IMR-90 (cell line): ENCODE data around the gene STK10.

Experiments
- CEBPB ChIP-seq: IDR thresholded peaks from 2 replicates; pipeline ENCODE4 v1.6.1; 2012; ENCODE audit warnings: low read depth, low read length, improper control_type of control experiment
- CTCF ChIP-seq: conservative IDR thresholded peaks from 2 replicates; pipeline ENCODE4 v1.5.1; 2012; ENCODE audit warnings: mild to moderate bottlenecking, low read depth, low read length, improper control_type of control experiment
- NFE2L2 ChIP-seq: fragments of 150-350 bp; IDR thresholded peaks from 2 replicates; pipeline ENCODE4 v1.6.1; 2016; ENCODE audit warnings: low read depth, mild to moderate bottlenecking, low read length
- POLR2A ChIP-seq: IDR thresholded peaks from 2 replicates; pipeline ENCODE4 v1.6.1; 2012; ENCODE audit warnings: mild to moderate bottlenecking, low read depth, low read length
- RAD21 ChIP-seq: IDR thresholded peaks from 2 replicates; pipeline ENCODE4 v1.6.1; 2012; ENCODE audit warnings: low read length, improper control_type of control experiment

- TF ChIP-seq CTCF = no peak
- TF ChIP-seq POLR2A = no peak
- TF ChIP-seq RAD21 = no peak
- peak; percentile 50; the same call in 1 of the 2 replicates for TF ChIP-seq CEBPB
- TF ChIP-seq NFE2L2 = no peak
Observed at GRCh38 chr5:172031894-172032461, 156.0 kb downstream of the STK10 start.
